DOHH2 (cell line): ENCODE measurements around the gene AKAP17A.

ENCODE experiments used
- H3F3A ChIP-seq: fragments of 200-600 bp; sonication (generic), shearing (Covaris generic); 2 replicates; pipeline ENCODE4 v1.6.0; 2016; ENCODE audit warnings: antibody characterized with exemption, mild to moderate bottlenecking; ENCODE audit not compliant: control insufficient read depth, insufficient read depth
- H3K27ac ChIP-seq: fragments of 200-600 bp; sonication (generic); 2 replicates; pipeline ENCODE4 v1.5.1; 2014; ENCODE audit warnings: low read depth, mild to moderate bottlenecking, low read length, moderate library complexity
- H3K27me3 ChIP-seq: fragments of 200-600 bp; sonication (generic); 2 replicates; pipeline ENCODE4 v1.6.1; 2014; ENCODE audit warnings: mild to moderate bottlenecking, low read length, mixed read lengths; ENCODE audit not compliant: control insufficient read depth
- H3K36me3 ChIP-seq: fragments of 200-600 bp; sonication (generic); 2 replicates; pipeline ENCODE4 v1.6.1; 2014; ENCODE audit warnings: mild to moderate bottlenecking, low read length, moderate library complexity, mixed read lengths; ENCODE audit not compliant: control insufficient read depth
- H3K4me1 ChIP-seq: fragments of 200-600 bp; sonication (generic); 2 replicates; pipeline ENCODE4 v1.6.1; 2014; ENCODE audit warnings: mild to moderate bottlenecking, low read length, mixed read lengths; ENCODE audit not compliant: control insufficient read depth
- H3K4me2 ChIP-seq: fragments of 200-600 bp; sonication (generic); 2 replicates; pipeline ENCODE4 v1.6.0; 2014; ENCODE audit warnings: mild to moderate bottlenecking, low read length, moderate library complexity
- H3K4me3 ChIP-seq: fragments of 200-600 bp; sonication (generic); 2 replicates; pipeline ENCODE4 v1.5.1; 2014; ENCODE audit warnings: mild to moderate bottlenecking, low read length, mixed read lengths
- H3K79me2 ChIP-seq: fragments of 200-600 bp; sonication (generic); 2 replicates; pipeline ENCODE4 v1.6.1; 2014; ENCODE audit warnings: mild to moderate bottlenecking, low read length, mixed read lengths; ENCODE audit not compliant: control insufficient read depth
- H3K9me2 ChIP-seq: fragments of 200-600 bp; sonication (generic); replicated peaks from 2 replicates; pipeline ENCODE4 v1.6.1; 2014; ENCODE audit warnings: mild to moderate bottlenecking, low read length, mixed read lengths; ENCODE audit not compliant: control insufficient read depth
- H3K9me3 ChIP-seq: fragments of 200-600 bp; sonication (generic); 2 replicates; pipeline ENCODE4 v1.6.1; 2014; ENCODE audit warnings: antibody characterized with exemption, low read length, mixed read lengths; ENCODE audit not compliant: control insufficient read depth, insufficient read depth
- H4K20me1 ChIP-seq: fragments of 200-600 bp; sonication (generic); 2 replicates; pipeline ENCODE4 v1.6.0; 2014; ENCODE audit warnings: low read depth, mild to moderate bottlenecking, antibody characterized with exemption, low read length, moderate library complexity; ENCODE audit not compliant: control insufficient read depth, insufficient read depth
- EZH2phosphoT487 ChIP-seq: fragments of 200-600 bp; sonication (generic); IDR thresholded peaks from 2 replicates; pipeline ENCODE4 v1.6.1; 2017; ENCODE audit warnings: borderline replicate concordance, mild to moderate bottlenecking, antibody characterized with exemption, low read length, moderate library complexity, mixed read lengths
- TF ChIP-seq, protein P1 (sequence below): fragments of 200-600 bp; sonication (generic); IDR thresholded peaks from one replicate; pipeline ENCODE4 v1.5.1; 2014; ENCODE audit warnings: antibody characterized with exemption, mild to moderate bottlenecking, low read depth, low read length; ENCODE audit not compliant: poor library complexity, severe bottlenecking

The AKAP17A gene

DNA sequence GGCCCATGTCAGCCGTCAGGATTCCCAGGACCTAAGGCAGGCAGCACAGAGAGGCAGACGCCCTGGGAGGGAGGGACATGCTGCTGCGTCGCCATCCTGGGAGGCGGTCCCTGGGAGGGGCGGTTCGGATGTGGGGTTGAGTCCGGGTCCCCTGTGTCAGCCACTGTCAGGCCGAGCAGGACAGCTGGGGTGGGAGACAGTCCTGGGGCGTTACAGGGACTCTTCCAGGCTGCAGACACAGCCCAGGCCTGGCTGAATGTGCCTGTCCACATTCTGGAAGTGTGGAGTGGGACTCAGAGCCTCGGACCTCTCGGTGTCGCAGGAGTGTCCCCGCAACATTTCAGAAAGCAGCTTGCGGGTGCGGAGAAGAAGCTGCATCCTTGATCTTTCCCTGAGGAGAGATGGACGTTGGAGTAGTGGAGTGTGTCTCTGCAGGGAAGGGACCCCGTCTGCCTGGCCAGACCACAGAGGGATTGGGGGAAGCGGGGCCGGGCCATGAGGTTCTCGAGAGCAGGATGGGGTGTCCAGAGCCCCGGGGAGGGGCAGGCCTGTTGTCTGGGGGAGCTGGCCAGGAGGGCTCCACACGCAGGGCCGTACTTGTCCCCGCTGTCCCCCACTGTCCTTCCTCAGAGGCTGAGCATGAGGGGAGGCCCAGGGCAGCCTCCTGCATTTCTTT lies 6.1 kb downstream of the AKAP17A start:
- Histone ChIP-seq H3K27me3 (no peaks in the 10 kb centered on the region), H4K20me1 (peaks cover 13% of the 10 kb centered on the region), H3K4me1 (peaks cover 9% of the 10 kb centered on the region), H3K9me2 (no peaks in the 10 kb centered on the region), H3K27ac (no peak overlapping the region), H3K4me2 (no peak overlapping the region), H3K4me3 (no peak overlapping the region), H3K79me2 (peaks cover 86% of the 10 kb centered on the region), H3F3A (no peaks in the 10 kb centered on the region), H3K36me3 (peaks cover 96% of the 10 kb centered on the region), H3K9me3 (no peaks in the 10 kb centered on the region)
- TF ChIP-seq EZH2phosphoT487, result no peak
- TF ChIP-seq, protein P1, sequence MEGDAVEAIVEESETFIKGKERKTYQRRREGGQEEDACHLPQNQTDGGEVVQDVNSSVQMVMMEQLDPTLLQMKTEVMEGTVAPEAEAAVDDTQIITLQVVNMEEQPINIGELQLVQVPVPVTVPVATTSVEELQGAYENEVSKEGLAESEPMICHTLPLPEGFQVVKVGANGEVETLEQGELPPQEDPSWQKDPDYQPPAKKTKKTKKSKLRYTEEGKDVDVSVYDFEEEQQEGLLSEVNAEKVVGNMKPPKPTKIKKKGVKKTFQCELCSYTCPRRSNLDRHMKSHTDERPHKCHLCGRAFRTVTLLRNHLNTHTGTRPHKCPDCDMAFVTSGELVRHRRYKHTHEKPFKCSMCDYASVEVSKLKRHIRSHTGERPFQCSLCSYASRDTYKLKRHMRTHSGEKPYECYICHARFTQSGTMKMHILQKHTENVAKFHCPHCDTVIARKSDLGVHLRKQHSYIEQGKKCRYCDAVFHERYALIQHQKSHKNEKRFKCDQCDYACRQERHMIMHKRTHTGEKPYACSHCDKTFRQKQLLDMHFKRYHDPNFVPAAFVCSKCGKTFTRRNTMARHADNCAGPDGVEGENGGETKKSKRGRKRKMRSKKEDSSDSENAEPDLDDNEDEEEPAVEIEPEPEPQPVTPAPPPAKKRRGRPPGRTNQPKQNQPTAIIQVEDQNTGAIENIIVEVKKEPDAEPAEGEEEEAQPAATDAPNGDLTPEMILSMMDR, result no peak

DNA sequence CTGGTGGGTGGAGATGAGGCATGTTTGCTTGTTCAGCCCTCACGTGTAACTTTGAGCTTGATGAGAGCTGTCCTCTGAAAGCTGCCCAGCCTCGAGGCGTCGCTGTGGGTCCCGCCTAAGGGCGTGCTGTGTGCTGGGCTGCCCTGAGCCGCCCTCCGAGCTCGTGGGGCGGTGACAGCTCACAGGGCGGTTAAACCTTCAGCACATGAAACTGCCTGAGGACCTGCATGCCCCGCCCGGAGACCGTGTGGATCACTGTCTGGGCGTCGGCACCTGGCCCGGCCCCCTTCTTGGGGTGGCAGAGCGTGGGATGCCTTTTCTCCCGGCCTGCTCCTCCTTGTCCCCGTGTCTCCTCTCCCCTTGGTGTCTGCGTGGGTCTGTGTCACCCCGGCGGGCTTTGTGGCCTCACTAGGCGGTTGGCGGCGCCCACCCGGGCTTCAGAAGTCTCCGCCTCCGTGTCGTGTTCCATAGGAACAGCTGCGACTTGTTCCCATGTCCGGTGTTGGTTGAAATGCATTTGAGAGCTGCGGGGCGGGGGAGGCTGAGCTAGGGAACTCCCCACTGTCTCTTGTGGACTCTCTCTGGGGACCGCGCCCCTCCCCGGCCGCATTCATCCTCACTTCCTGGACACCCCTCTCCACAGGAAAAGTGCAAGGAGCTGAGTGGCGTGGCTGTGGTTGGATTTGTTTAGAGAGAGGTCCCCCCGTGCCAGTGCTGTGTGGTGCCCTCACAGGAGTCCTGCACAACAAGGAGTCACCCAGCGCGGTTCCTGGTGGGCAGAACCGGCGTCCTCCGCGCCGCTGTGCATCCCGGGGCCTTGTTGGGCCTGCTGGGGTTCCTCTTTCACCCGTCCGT lies 6.8 kb downstream of the AKAP17A start:
- H3K4me2 ChIP-seq, result no peak overlapping the region
- H3K4me3 ChIP-seq, result no peak overlapping the region
- TF ChIP-seq, protein P1, result no peak
- no peak for TF ChIP-seq EZH2phosphoT487
- no peaks in the 10 kb centered on the region for H3K9me3 ChIP-seq
- H3K9me2 ChIP-seq, result no peaks in the 10 kb centered on the region
- H3K79me2 ChIP-seq, result peaks cover 79% of the 10 kb centered on the region
- peaks cover 94% of the 10 kb centered on the region for H3K36me3 ChIP-seq
- H3F3A ChIP-seq, result no peaks in the 10 kb centered on the region
- H3K27me3 ChIP-seq, result no peaks in the 10 kb centered on the region
- H3K4me1 ChIP-seq, result peaks cover 2% of the 10 kb centered on the region
- H4K20me1 ChIP-seq, result peaks cover 9% of the 10 kb centered on the region
- H3K27ac ChIP-seq, result no peak overlapping the region

GRCh38 chrX:1598876-1599790 lies 7.7 kb downstream of the AKAP17A start:
- Histone ChIP-seq H3K4me3 (no peak overlapping the region), H3K27ac (no peak overlapping the region), H3K79me2 (peaks cover 73% of the 10 kb centered on the region), H3K36me3 (peaks cover 89% of the 10 kb centered on the region), H3K9me3 (no peaks in the 10 kb centered on the region), H4K20me1 (peaks cover 4% of the 10 kb centered on the region; the same call in 1 of the 2 replicates), H3K27me3 (no peaks in the 10 kb centered on the region), H3K9me2 (no peaks in the 10 kb centered on the region), H3F3A (no peaks in the 10 kb centered on the region), H3K4me2 (no peak overlapping the region), H3K4me1 (no peaks in the 10 kb centered on the region)
- no peak for TF ChIP-seq EZH2phosphoT487
- TF ChIP-seq, protein P1, result no peak
